H9 (cell line): ENCODE data around the gene GSS. TPM values are rescaled to one million over a fixed set of nuclear protein-coding genes. Genes with fewer than 3 reads are reported as not detected.

Experiments used
- DNase-seq: peaks from one replicate; pipeline ENCODE4 v3.0.0-alpha.2; 2017
- H2AFZ ChIP-seq: one replicate; pipeline ENCODE4 v1.6.1; 2013; ENCODE audit warnings: mild to moderate bottlenecking, low read length, control low read depth, moderate library complexity
- H2AK5ac ChIP-seq: 2 replicates; pipeline ENCODE4 v1.6.1; 2013; ENCODE audit warnings: low read length, control low read depth, mixed read lengths; ENCODE audit not compliant: insufficient read length
- H2BK120ac ChIP-seq: one replicate; pipeline ENCODE4 v1.6.1; 2013; ENCODE audit warnings: low read depth, mild to moderate bottlenecking, low read length, control low read depth, inconsistent platforms; ENCODE audit not compliant: poor library complexity, severe bottlenecking
- H2BK12ac ChIP-seq: 2 replicates; pipeline ENCODE4 v1.6.1; 2013; ENCODE audit warnings: low read length, control low read depth, mixed read lengths, low read depth; ENCODE audit not compliant: insufficient read length
- H2BK15ac ChIP-seq: 2 replicates; pipeline ENCODE4 v1.6.1; 2013; ENCODE audit warnings: low read depth, low read length, control low read depth
- H2BK20ac ChIP-seq: one replicate; pipeline ENCODE4 v1.6.1; 2013; ENCODE audit warnings: low read depth, mild to moderate bottlenecking, low read length, control low read depth, inconsistent platforms; ENCODE audit not compliant: poor library complexity, severe bottlenecking
- H2BK5ac ChIP-seq: 2 replicates; pipeline ENCODE4 v1.6.1; 2013; ENCODE audit warnings: low read length, control low read depth, mixed read lengths; ENCODE audit not compliant: insufficient read length
- H3K14ac ChIP-seq: 2 replicates; pipeline ENCODE4 v1.6.1; 2013; ENCODE audit warnings: low read length, control low read depth; ENCODE audit not compliant: insufficient read depth
- H3K18ac ChIP-seq: 2 replicates; pipeline ENCODE4 v1.6.1; 2013; ENCODE audit warnings: low read depth, mild to moderate bottlenecking, mixed read lengths, low read length, control low read depth; ENCODE audit not compliant: insufficient read length
- H3K23ac ChIP-seq: 2 replicates; pipeline ENCODE4 v1.6.1; 2013; ENCODE audit warnings: low read length, control low read depth, mixed read lengths, low read depth; ENCODE audit not compliant: insufficient read length
- H3K23me2 ChIP-seq: 2 replicates; pipeline ENCODE4 v1.6.1; 2013; ENCODE audit warnings: low read depth, mild to moderate bottlenecking, mixed read lengths, low read length, control low read depth; ENCODE audit not compliant: insufficient read length, poor library complexity, severe bottlenecking
- H3K27ac ChIP-seq: 2 replicates; pipeline ENCODE4 v1.5.1; 2013; ENCODE audit warnings: low read length, control low read depth, mixed read lengths, low read depth; ENCODE audit not compliant: insufficient read length
- H3K27me3 ChIP-seq: 2 replicates; pipeline ENCODE4 v1.6.1; 2013; ENCODE audit warnings: low read length, control low read depth, inconsistent platforms; ENCODE audit not compliant: insufficient read depth
- H3K4ac ChIP-seq: 2 replicates; pipeline ENCODE4 v1.6.1; 2013; ENCODE audit warnings: low read depth, mild to moderate bottlenecking, control low read depth, inconsistent platforms, low read length, moderate library complexity
- H3K4me1 ChIP-seq: 2 replicates; pipeline ENCODE4 v1.6.1; 2013; ENCODE audit warnings: low read length, control low read depth, inconsistent platforms; ENCODE audit not compliant: insufficient read depth
- H3K4me2 ChIP-seq: 2 replicates; pipeline ENCODE4 v1.6.1; 2013; ENCODE audit warnings: low read length, control low read depth, mixed read lengths; ENCODE audit not compliant: insufficient read length, insufficient read depth
- H3K56ac ChIP-seq: 2 replicates; pipeline ENCODE4 v1.6.1; 2013; ENCODE audit warnings: low read depth, mild to moderate bottlenecking, mixed read lengths, low read length, control low read depth; ENCODE audit not compliant: insufficient read length
- H3K79me1 ChIP-seq: 2 replicates; pipeline ENCODE4 v1.6.1; 2013; ENCODE audit warnings: low read depth, mild to moderate bottlenecking, moderate library complexity, low read length, control low read depth, inconsistent platforms; ENCODE audit not compliant: insufficient read depth, poor library complexity, severe bottlenecking
- H3K79me2 ChIP-seq: 2 replicates; pipeline ENCODE4 v1.6.1; 2013; ENCODE audit warnings: low read length, control low read depth, inconsistent platforms; ENCODE audit not compliant: insufficient read depth
- H3K9ac ChIP-seq: 2 replicates; pipeline ENCODE4 v1.6.1; 2013; ENCODE audit warnings: low read length, control low read depth, mixed read lengths; ENCODE audit not compliant: insufficient read length; ENCODE audit errors: extremely low read depth
- H3K9me3 ChIP-seq: one replicate; pipeline ENCODE4 v1.6.1; 2013; ENCODE audit warnings: low read depth, low read length, inconsistent platforms; ENCODE audit not compliant: control insufficient read depth
- H3T11ph ChIP-seq: one replicate; pipeline ENCODE4 v1.6.1; 2013; ENCODE audit warnings: mild to moderate bottlenecking, low read length, control low read depth, inconsistent platforms
- H4K20me1 ChIP-seq: one replicate; pipeline ENCODE4 v1.6.1; 2013; ENCODE audit not compliant: control insufficient read depth, insufficient read length, insufficient read depth
- H4K5ac ChIP-seq: 2 replicates; pipeline ENCODE4 v1.6.1; 2013; ENCODE audit warnings: low read depth, mild to moderate bottlenecking, mixed read lengths, low read length, control low read depth; ENCODE audit not compliant: insufficient read length
- H4K8ac ChIP-seq: replicated peaks from 2 replicates; pipeline ENCODE4 v1.6.1; 2013; ENCODE audit warnings: low read length, control low read depth, mixed read lengths, low read depth; ENCODE audit not compliant: insufficient read length
- H4K91ac ChIP-seq: 2 replicates; pipeline ENCODE4 v1.6.1; 2013; ENCODE audit warnings: low read depth, mild to moderate bottlenecking, moderate library complexity, mixed read lengths, low read length, control low read depth; ENCODE audit not compliant: insufficient read length
- H3K27ac Mint-ChIP-seq, 3 experiments: 2 replicates in 2 of 3; 3 replicates in 1 of 3; pipeline ENCODE4 v1.8.0; 2020 to 2021; ENCODE audit warnings: mixed read lengths in 3 of 3, mild to moderate bottlenecking in 1 of 3, moderate library complexity in 1 of 3
- H3K27me3 Mint-ChIP-seq: 2 replicates; pipeline ENCODE4 v1.8.0; 2021; ENCODE audit warnings: low read depth, mild to moderate bottlenecking, moderate library complexity, mixed read lengths
- H3K36me3 Mint-ChIP-seq, 3 experiments: 2 replicates in 2 of 3; 3 replicates in 1 of 3; pipeline ENCODE4 v1.8.0; 2020 to 2021; ENCODE audit warnings: low read depth in 3 of 3, mixed read lengths in 3 of 3; ENCODE audit not compliant: insufficient read depth in 1 of 3
- H3K4me1 Mint-ChIP-seq, 2 experiments: 2 replicates each; pipeline ENCODE4 v1.8.0; 2020; ENCODE audit warnings: mixed read lengths in 2 of 2
- H3K4me3 Mint-ChIP-seq, 2 experiments: 2 replicates in 1 of 2; 3 replicates in 1 of 2; pipeline ENCODE4 v1.8.0; 2020 to 2021; ENCODE audit warnings: mild to moderate bottlenecking in 2 of 2, mixed read lengths in 2 of 2, moderate library complexity in 1 of 2
- H3K9me3 Mint-ChIP-seq, 2 experiments: 2 replicates in 1 of 2; 3 replicates in 1 of 2; pipeline ENCODE4 v1.8.0; 2020; ENCODE audit warnings: mild to moderate bottlenecking in 2 of 2, mixed read lengths in 2 of 2, moderate library complexity in 1 of 2
- WGBS: extraction: QIAGEN DNeasy Blood & Tissue Kit; methylation state at CpG from one replicate; pipeline ENCODE4 v1.1.7; 2013; ENCODE audit warnings: missing lambda C conversion rate, low lambda C conversion rate, mixed read lengths; ENCODE audit not compliant: insufficient read length; ENCODE audit errors: extremely low coverage; 5-methylcytosine and 5-hydroxymethylcytosine counted together
- total RNA-seq: library from RNA; stranded (reverse); gene quantifications from 2 replicates; pipeline ENCODE4 v1.2.1, GENCODE V29; 2021
- TF ChIP-seq, protein P1 (sequence below): fragments of 200-600 bp; sonication (generic); conservative IDR thresholded peaks from 3 replicates; pipeline ENCODE4 v1.8.0; 2021; ENCODE audit warnings: antibody characterized with exemption, mild to moderate bottlenecking

GSS gene
- total RNA-seq, 1 experiment from 2014 or later: 48.5 TPM

DNA sequence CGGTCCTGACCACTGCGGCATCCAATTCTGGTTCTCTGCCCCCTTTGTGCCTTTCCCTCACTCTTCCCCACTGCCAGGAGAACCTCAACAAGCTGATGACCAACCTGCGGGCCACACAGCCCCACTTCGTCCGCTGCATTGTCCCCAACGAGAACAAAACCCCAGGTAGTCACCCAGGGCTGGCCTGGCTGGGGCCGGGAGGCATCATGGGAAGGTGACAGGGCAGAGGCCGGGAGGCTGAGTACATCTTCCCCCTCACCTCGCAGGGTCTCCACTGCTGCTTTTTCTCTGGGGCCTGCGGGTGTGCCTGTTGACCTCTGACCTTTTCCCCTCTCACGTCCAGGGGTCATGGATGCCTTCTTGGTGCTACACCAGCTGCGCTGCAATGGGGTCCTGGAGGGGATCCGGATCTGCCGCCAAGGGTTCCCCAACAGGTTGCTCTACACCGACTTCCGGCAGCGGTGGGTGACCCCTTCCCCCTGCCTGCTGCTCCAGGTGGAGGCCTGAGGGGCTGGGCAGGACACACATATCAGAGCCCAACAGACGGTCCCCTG, 35.1 kb upstream of the GSS start:
- Histone ChIP-seq H2BK15ac (no peak overlapping the region), H3K9me3 (no peaks in the 10 kb centered on the region), H3T11ph (no peak overlapping the region), H3K9ac (no peak overlapping the region), H3K27ac (no peak overlapping the region), H3K27me3 (no peaks in the 10 kb centered on the region), H4K5ac (no peak overlapping the region), H3K4me1 (no peaks in the 10 kb centered on the region), H2BK5ac (no peak overlapping the region), H2BK120ac (no peak overlapping the region), H4K8ac (no peak overlapping the region), H2BK12ac (no peak overlapping the region), H4K91ac (no peak overlapping the region), H3K18ac (no peak overlapping the region), H2AFZ (no peak overlapping the region), H3K14ac (no peak overlapping the region), H3K4me2 (no peak overlapping the region), H3K23ac (no peak overlapping the region), H3K56ac (no peak overlapping the region), H4K20me1 (no peaks in the 10 kb centered on the region), H2AK5ac (no peak overlapping the region), H3K79me1 (no peaks in the 10 kb centered on the region), H3K79me2 (no peaks in the 10 kb centered on the region), H3K4ac (no peak overlapping the region), H3K23me2 (no peaks in the 10 kb centered on the region), H2BK20ac (no peak overlapping the region)
- DNase-seq: no peak
- WGBS: no CpG with 5 or more reads among the region's 18 CpGs
- Mint-ChIP-seq H3K27me3 (peaks cover 30% of the 10 kb centered on the region), H3K4me3 (no peak overlapping the region), H3K4me1 (peaks cover 15 to 18% of the 10 kb centered on the region in 2 experiments), H3K27ac (peak overlapping the region in 1 of 3 experiments; percentile 69; a peak in 1 of 7 replicates), H3K36me3 (peaks cover 0 to 14% (median 6%) of the 10 kb centered on the region in 3 experiments; a peak in 5 of 7 replicates), H3K9me3 (no peaks in the 10 kb centered on the region)
- TF ChIP-seq, protein P1, sequence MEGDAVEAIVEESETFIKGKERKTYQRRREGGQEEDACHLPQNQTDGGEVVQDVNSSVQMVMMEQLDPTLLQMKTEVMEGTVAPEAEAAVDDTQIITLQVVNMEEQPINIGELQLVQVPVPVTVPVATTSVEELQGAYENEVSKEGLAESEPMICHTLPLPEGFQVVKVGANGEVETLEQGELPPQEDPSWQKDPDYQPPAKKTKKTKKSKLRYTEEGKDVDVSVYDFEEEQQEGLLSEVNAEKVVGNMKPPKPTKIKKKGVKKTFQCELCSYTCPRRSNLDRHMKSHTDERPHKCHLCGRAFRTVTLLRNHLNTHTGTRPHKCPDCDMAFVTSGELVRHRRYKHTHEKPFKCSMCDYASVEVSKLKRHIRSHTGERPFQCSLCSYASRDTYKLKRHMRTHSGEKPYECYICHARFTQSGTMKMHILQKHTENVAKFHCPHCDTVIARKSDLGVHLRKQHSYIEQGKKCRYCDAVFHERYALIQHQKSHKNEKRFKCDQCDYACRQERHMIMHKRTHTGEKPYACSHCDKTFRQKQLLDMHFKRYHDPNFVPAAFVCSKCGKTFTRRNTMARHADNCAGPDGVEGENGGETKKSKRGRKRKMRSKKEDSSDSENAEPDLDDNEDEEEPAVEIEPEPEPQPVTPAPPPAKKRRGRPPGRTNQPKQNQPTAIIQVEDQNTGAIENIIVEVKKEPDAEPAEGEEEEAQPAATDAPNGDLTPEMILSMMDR: no peak
